SU-DHL-6 (cell line): Measurements from ENCODE around the gene DGKA.

ENCODE experiments used
- H2AFZ ChIP-seq: fragments of 200-600 bp; sonication (generic); 2 replicates; pipeline ENCODE4 v1.6.1; 2014; ENCODE audit warnings: low read depth, mild to moderate bottlenecking, moderate library complexity, mixed read lengths, antibody characterized with exemption, low read length; ENCODE audit not compliant: severe bottlenecking
- H3F3A ChIP-seq: fragments of 200-600 bp; shearing (Covaris generic); 2 replicates; pipeline ENCODE4 v1.6.0; 2016; ENCODE audit warnings: antibody characterized with exemption, mild to moderate bottlenecking; ENCODE audit not compliant: insufficient read depth
- H3K27ac ChIP-seq: fragments of 200-600 bp; sonication (generic); 2 replicates; pipeline ENCODE4 v1.5.1; 2016; ENCODE audit warnings: low read depth, mild to moderate bottlenecking, low read length, moderate library complexity, mixed read lengths
- H3K27me3 ChIP-seq: fragments of 200-600 bp; sonication (generic), shearing (Covaris generic); 2 replicates; pipeline ENCODE4 v1.6.0; 2014; ENCODE audit warnings: mild to moderate bottlenecking, low read length
- H3K36me3 ChIP-seq: fragments of 200-600 bp; sonication (generic); 2 replicates; pipeline ENCODE4 v1.6.1; 2014; ENCODE audit warnings: mild to moderate bottlenecking, low read length, mixed read lengths
- H3K4me2 ChIP-seq: fragments of 300-600, 200-600 bp; shearing (Covaris generic), sonication (generic); 2 replicates; pipeline ENCODE4 v1.6.0; 2014; ENCODE audit warnings: low read length, low read depth, mild to moderate bottlenecking; ENCODE audit not compliant: poor library complexity, severe bottlenecking
- H3K4me3 ChIP-seq: fragments of 200-600 bp; sonication (generic); 2 replicates; pipeline ENCODE4 v1.5.1; 2014; ENCODE audit warnings: antibody characterized with exemption, low read length, mild to moderate bottlenecking, mixed read lengths; ENCODE audit not compliant: insufficient read depth, poor library complexity, severe bottlenecking
- H3K79me2 ChIP-seq: fragments of 200-600 bp; sonication (generic); 2 replicates; pipeline ENCODE4 v1.6.1; 2014; ENCODE audit warnings: mild to moderate bottlenecking, low read length, moderate library complexity; ENCODE audit not compliant: insufficient read depth
- H3K9ac ChIP-seq: fragments of 200-600 bp; sonication (generic); 2 replicates; pipeline ENCODE4 v1.7.0; 2014; ENCODE audit warnings: mild to moderate bottlenecking, low read length
- H3K9me2 ChIP-seq: fragments of 200-600 bp; sonication (generic); replicated peaks from 2 replicates; pipeline ENCODE4 v1.6.1; 2014; ENCODE audit warnings: low read length; ENCODE audit not compliant: insufficient read depth
- H3K9me3 ChIP-seq: fragments of 200-600 bp; sonication (generic); 2 replicates; pipeline ENCODE4 v1.6.1; 2014; ENCODE audit warnings: low read length, mixed read lengths; ENCODE audit not compliant: insufficient read depth
- H4K20me1 ChIP-seq: fragments of 200-600 bp; sonication (generic); 2 replicates; pipeline ENCODE4 v1.6.1; 2014; ENCODE audit warnings: low read depth, mild to moderate bottlenecking, antibody characterized with exemption, low read length, moderate library complexity, mixed read lengths
- CTCF ChIP-seq: fragments of 200-600 bp; sonication (generic); IDR thresholded peaks from one replicate; pipeline ENCODE4 v1.5.1; 2017; ENCODE audit warnings: antibody characterized with exemption, mild to moderate bottlenecking, low read length, moderate library complexity; ENCODE audit not compliant: insufficient read depth, poor library complexity, severe bottlenecking
- EZH2phosphoT487 ChIP-seq: fragments of 200-600 bp; sonication (generic), shearing (Covaris generic); conservative IDR thresholded peaks from 2 replicates; pipeline ENCODE4 v1.6.1; 2018; ENCODE audit warnings: mild to moderate bottlenecking, antibody characterized with exemption, low read length, moderate library complexity, mixed read lengths

DGKA gene

GRCh38 chr12:55973599-55974307 lies 42.8 kb downstream of the DGKA start, which contains the start of gene RAB5B:
RAB5B (plus strand) TSS chr12:55974078; CDS start chr12:55986961, 12,883 bp downstream.
- Histone ChIP-seq H3K27ac (peak within 1 kb of the TSS; percentile 69), H3K9me2 (no peaks in the 10 kb centered on the region), H3K4me2 (peak within 1 kb of the TSS; percentile 81), H3K9ac (peak within 1 kb of the TSS; percentile 86), H3F3A (peaks cover 13% of the 10 kb centered on the region; the same call in 1 of the 2 replicates), H3K9me3 (no peaks in the 10 kb centered on the region), H3K36me3 (peaks cover 1% of the 10 kb centered on the region; the same call in 1 of the 2 replicates), H4K20me1 (no peaks in the 10 kb centered on the region), H3K4me3 (peak within 1 kb of the TSS; percentile 75), H2AFZ (peak within 1 kb of the TSS; percentile 77), H3K79me2 (peaks cover 29% of the 10 kb centered on the region), H3K27me3 (no peaks in the 10 kb centered on the region)
- TF ChIP-seq CTCF (no peak), EZH2phosphoT487 (no peak)

- H3K9me2 ChIP-seq, result no peaks in the 10 kb centered on the region
- peaks cover 28% of the 10 kb centered on the region for H3K79me2 ChIP-seq
- no peaks in the 10 kb centered on the region for H4K20me1 ChIP-seq
- H3K27ac ChIP-seq, result peak overlapping the region; percentile 69
- H3K9ac ChIP-seq, result peak overlapping the region; percentile 86
- H3K27me3 ChIP-seq, result no peaks in the 10 kb centered on the region
- H3K9me3 ChIP-seq, result no peaks in the 10 kb centered on the region
- H3K4me2 ChIP-seq, result peak overlapping the region; percentile 81
- H3F3A ChIP-seq, result peaks cover 13% of the 10 kb centered on the region; the same call in 1 of the 2 replicates
- TF ChIP-seq EZH2phosphoT487 (no peak), CTCF (no peak)
- H3K4me3 ChIP-seq, result peak overlapping the region; percentile 75
- H3K36me3 ChIP-seq, result no peaks in the 10 kb centered on the region; the same call in 1 of the 2 replicates
- H2AFZ ChIP-seq, result peak overlapping the region; percentile 77
Observed at GRCh38 chr12:55974308-55974730, 43.4 kb downstream of the DGKA start.

- no peaks in the 10 kb centered on the region for H3K9me2 ChIP-seq
Observed at GRCh38 chr12:55978393-55978792, 47.4 kb downstream of the DGKA start.

More at GRCh38 chr12:55978393-55978792, 47.4 kb downstream of the DGKA start:
- no peaks in the 10 kb centered on the region for H3K9me3 ChIP-seq
- no peaks in the 10 kb centered on the region for H4K20me1 ChIP-seq
- no peak overlapping the region for H2AFZ ChIP-seq
- H3K27ac ChIP-seq, result no peak overlapping the region
- no peaks in the 10 kb centered on the region for H3K36me3 ChIP-seq
- no peak overlapping the region for H3K4me3 ChIP-seq
- no peak for TF ChIP-seq CTCF
- no peak for TF ChIP-seq EZH2phosphoT487
- H3K9ac ChIP-seq, result no peak overlapping the region
- no peak overlapping the region for H3K4me2 ChIP-seq
- no peaks in the 10 kb centered on the region for H3K27me3 ChIP-seq
- peaks cover 28% of the 10 kb centered on the region for H3K79me2 ChIP-seq
- H3F3A ChIP-seq, result no peaks in the 10 kb centered on the region
